GM08714 (cell line): ENCODE data around the gene NFATC3.

Source experiments
- H3K4me3 ChIP-seq: fragments of 200-500 bp; sonication (Bioruptor generic); 2 replicates; pipeline ENCODE4 v1.5.1; 2014; ENCODE audit warnings: mild to moderate bottlenecking, low read length, inconsistent platforms
- ZNF274 ChIP-seq: IDR thresholded peaks from 2 replicates; pipeline ENCODE4 v1.6.1; 2012; ENCODE audit warnings: mild to moderate bottlenecking, low read depth, low read length

Gene NFATC3

DNA sequence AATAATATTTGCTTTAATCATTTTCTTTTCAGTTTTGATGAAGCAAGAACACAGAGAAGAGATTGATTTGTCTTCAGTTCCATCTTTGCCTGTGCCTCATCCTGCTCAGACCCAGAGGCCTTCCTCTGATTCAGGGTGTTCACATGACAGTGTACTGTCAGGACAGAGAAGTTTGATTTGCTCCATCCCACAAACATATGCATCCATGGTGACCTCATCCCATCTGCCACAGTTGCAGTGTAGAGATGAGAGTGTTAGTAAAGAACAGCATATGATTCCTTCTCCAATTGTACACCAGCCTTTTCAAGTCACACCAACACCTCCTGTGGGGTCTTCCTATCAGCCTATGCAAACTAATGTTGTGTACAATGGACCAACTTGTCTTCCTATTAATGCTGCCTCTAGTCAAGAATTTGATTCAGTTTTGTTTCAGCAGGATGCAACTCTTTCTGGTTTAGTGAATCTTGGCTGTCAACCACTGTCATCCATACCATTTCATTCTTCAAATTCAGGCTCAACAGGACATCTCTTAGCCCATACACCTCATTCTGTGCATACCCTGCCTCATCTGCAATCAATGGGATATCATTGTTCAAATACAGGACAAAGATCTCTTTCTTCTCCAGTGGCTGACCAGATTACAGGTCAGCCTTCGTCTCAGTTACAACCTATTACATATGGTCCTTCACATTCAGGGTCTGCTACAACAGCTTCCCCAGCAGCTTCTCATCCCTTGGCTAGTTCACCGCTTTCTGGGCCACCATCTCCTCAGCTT is 105.8 kb downstream of the NFATC3 start:
- TF ChIP-seq ZNF274: no peak
- no peak overlapping the region for H3K4me3 ChIP-seq

DNA sequence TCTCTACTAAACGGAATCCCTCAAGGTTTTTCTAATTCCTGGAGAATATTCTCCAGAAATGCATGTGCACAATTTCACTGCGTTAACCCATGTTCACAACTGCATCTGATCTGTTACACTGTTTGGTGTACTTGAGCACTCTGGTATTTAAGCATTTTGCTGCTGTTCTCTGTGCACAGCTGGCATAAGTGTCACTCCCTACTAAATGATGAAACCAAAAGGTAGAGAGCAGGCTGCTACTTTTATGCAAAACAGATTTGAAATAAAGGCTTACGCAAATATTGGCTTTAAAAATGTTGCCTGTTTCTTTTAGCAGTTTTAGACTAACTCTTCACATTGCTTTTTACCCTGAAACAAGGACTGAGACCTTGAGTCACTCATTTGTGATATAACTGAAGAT is 109.1 kb downstream of the NFATC3 start:
- no peak for TF ChIP-seq ZNF274
- no peak overlapping the region for H3K4me3 ChIP-seq

DNA sequence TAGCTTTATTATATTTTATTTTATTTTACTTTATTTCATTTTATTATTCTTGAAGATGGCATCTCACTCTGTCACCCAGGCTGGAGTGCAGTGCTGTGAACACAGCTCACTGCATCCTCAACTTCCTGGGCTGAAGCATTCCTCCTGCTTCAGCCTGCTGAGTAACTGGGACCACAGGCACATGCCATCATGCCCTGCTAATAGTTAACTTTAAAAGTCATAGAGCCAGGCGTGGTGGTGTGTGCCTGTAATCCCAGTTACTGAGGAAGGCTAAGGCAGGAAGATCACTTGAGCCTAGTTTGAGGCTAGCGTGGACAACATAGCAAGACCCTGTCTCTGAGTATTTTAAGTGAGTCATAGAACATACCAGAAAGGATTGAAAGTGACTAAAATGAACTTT is 112.1 kb downstream of the NFATC3 start:
- H3K4me3 ChIP-seq: no peak overlapping the region
- TF ChIP-seq ZNF274: no peak

DNA sequence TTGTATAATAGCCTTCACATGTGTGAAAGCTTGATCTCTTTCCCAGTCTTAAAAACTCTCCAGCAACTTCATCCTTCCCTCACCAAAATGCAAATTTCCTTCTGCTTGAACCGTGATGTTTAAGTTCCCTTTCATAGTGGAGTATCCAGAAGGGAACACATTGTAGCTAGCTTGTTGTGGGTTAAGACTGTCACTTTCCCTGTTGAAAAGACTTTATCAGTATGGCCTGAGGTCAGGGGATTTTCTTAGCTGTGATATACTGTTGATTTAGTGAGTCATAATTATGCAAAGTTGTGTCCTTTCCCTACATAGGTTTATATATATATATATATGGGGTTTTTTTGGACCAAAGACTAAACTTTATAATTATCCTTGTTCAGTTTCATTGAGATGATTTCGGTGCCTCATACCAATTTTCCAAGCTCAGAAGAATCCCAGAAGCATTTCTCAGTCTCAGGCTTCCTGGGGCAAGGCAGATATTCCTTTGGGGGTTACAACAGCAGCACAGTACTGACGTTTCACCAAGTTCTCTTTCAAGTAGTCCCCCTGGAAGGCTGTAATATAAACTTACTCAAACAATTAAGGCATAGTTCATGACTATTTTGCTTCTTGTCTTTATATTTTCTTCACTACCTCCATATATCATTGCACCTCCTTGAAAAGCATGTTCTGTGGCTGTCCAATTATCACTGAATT is 115.1 kb downstream of the NFATC3 start:
- H3K4me3 ChIP-seq: no peak overlapping the region
- TF ChIP-seq ZNF274: no peak

DNA sequence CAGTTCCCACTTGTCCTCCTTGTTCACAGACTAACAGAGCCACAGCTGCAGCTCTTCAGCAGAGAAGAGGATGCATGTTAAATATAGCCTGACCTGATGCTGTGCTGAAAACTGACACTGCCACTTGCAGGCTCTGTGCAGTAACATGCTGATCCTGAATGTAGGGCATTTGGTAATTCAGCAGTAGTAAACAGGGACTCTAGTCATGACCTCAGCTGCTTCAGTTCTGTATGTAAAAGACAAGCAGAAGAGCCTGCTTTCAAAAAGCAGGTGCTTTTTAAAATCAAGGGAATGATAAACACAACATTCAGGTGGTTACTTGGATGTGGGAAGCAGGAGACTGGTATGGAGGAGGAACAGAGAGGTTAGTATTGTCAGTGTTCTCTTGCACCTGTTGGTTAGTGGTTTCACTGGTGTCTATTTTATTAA is 116.9 kb downstream of the NFATC3 start:
- H3K4me3 ChIP-seq: no peak overlapping the region
- no peak for TF ChIP-seq ZNF274

DNA sequence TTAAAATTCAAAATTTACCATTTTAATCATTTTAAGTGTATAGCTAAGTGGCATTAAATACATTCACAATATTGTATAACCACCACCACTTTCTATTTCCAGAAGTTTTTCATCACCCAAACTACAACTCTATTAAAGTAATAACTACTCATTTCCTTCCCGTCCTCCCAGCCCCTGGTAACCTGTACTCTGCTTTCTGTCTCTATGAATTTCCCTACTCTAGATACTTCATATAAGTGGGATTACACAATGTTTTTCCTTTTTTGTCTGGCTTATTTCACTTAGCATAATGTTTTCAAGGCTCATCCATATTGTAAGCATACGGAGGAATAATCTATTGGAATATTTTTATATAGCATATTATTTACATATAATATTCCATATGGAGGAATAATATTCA is 121.1 kb downstream of the NFATC3 start:
- H3K4me3 ChIP-seq: no peak overlapping the region
- no peak for TF ChIP-seq ZNF274

DNA sequence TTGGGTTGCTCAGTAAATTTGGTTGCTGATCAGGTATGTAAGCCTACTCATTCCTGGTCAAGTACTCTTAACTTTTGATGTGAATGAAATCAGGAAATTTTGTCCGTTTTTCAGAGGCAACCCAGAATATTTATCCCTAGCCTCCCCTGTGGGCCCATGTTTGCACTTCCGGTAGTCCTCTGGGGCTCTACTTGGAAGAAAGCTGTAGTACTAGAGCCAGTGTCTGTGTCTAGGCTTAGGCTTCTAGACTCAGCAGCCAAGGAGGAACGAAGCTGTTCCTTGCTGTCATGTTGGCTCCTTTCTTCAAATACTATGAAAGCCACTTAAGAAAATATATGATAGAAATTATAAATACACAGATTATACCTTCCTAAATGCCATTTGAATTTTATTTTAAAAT is 129.6 kb downstream of the NFATC3 start:
- TF ChIP-seq ZNF274: no peak
- H3K4me3 ChIP-seq: no peak overlapping the region

DNA sequence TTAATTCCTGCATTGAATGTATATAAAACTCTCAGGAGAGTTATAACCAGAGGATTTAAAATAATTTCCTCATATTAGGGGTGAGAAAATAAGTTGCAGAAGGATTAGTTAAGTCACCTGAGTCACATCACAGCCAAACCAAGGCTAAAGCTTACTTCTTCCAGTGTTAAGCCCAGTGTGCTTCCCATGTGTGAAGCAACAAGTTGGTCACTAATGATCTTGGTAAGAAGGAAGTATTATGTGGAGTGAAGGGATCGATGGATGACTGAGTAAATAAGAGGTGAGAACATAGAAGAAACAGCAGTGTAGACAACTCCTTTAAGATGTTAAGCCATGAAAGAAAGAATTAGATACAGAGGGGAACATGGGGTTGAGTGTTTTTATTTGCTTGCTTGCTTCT is 130.1 kb downstream of the NFATC3 start:
- no peak overlapping the region for H3K4me3 ChIP-seq
- no peak for TF ChIP-seq ZNF274

DNA sequence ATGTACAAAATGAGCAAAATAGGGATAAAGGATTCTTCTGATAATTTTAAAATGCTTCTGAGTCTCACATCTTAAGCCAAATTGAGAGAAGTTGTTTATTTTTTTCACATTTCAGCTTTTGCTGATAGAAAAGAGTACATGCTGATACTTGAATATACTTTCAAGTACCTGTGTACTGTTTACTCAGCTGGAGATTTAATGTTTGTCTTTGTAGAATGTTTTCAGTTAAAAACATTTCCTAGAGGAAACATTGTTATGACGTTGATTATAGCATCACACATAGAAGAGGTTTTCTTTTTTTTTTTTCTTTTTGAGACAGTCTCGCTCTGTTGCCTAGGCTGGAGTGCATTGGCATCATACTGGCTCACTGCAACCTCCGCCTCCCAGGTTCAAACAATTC is 131.1 kb downstream of the NFATC3 start:
- no peak overlapping the region for H3K4me3 ChIP-seq
- TF ChIP-seq ZNF274: no peak

DNA sequence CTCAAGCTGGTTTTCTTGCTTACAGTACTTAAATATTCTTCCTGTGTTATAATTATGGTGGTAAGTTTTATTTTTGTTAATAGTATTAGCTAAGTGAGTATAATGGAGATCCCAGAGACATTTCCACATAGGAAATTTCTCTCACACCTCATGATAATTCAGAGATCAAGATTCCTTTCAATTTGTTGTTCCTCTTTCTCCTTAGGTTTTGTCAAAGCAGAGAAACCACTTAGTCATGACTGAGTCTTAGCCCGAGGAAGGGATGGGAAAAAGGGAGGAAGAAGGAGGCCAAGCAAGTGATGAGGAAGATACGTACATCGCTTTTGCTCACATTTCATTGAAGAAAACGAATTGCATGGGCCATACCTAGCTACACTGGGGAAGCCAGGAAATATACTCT is 132.3 kb downstream of the NFATC3 start:
- TF ChIP-seq ZNF274: no peak
- H3K4me3 ChIP-seq: no peak overlapping the region

DNA sequence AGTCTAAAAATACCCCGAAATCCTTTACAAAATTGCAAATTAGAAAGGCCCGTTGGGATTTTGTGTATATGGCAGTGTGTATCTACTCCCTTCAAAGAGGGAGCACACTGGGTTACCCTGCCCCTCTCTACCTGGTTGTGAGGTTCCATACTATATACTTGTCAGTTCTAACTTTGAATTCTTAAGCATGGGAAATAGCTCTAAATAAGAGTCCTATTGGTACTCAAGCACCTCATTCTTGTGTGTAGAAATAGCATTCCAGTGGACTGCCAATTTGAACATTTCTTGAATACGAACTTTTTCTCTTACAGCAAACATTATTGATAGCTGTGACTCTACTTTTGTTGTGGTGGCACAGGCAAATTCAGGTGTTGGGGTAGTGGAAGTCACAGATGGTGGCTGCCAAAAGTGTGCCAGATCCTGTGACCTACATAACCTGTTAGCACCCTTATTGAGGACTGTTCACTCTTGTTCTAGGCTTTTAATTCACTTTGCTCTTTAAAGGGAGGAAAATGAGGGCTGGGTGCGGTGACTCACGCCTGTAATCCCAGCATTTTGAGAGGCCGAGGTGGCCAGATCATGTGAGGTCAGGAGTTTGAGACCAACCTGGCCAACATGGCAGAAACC is 134.7 kb downstream of the NFATC3 start:
- H3K4me3 ChIP-seq: no peak overlapping the region
- TF ChIP-seq ZNF274: no peak

DNA sequence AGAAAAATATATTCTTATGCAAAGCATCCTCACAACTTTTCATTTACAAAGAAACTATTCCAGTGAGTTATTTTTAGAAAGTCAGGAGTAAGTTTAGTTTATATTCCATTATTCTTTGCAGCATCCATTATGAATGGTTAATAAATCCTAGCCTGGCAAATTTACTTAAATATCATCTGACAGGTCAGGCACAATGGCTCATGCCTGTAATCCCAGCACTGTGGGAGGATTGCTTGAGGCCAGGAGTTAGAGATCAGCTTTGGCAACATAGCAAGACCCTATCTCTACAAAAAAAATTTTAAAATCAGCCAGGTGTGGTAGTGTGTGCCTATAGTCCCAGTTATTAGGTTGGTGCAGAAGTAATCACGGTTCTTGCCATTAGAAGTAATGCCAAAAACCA is 137.9 kb downstream of the NFATC3 start:
- H3K4me3 ChIP-seq: no peak overlapping the region
- no peak for TF ChIP-seq ZNF274

DNA sequence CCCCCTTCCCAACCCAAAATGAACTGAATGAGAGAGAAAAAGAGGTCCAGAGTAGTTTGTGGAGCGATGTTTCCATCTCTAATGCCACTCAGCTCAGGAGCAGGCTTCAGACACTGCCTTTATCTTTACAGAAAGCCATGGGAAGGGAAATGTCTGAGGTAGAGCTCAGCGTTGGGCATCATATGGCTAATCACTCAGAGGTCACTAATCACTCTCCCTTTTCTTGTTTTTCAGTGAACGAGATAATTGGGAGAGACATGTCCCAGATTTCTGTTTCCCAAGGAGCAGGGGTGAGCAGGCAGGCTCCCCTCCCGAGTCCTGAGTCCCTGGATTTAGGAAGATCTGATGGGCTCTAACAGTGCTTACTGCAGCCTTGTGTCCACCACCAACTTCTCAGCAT is 140.9 kb downstream of the NFATC3 start:
- TF ChIP-seq ZNF274: no peak
- no peak overlapping the region for H3K4me3 ChIP-seq

DNA sequence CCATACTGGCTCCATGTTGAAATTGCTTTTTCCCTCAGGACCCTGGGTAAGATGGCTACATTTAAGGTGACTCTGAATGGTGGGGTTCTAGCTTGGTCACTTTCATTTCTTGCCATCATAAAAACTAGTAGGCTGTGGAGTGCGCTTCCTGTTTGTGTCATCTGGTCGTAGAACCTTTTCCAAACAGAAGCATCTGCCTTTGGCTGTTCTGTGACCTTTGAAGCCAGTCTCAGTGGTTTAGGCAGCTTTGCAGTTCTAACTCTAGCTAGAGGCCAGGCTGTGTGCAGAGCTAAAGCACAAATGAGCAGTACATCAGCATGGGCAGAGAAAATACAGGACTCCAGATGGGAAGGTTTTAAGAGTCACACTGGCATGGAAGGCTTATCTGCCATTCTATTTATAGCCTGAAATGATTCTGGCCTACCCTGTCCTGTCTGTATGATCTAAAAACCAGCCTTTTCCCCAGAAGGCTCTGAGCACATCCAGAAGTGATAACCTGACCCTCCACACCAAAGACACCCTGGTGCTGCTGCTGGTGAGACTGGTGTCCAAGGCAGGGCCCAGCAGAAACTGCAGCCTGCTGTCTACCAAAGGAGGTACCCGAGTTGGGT is 142.1 kb downstream of the NFATC3 start:
- TF ChIP-seq ZNF274: no peak
- no peak overlapping the region for H3K4me3 ChIP-seq
